ENCODE data around the gene KRTAP12-4. TPM values are rescaled to one million over a fixed set of nuclear protein-coding genes. Genes with fewer than 3 reads are reported as not detected.

The KRTAP12-4 gene, protein sequence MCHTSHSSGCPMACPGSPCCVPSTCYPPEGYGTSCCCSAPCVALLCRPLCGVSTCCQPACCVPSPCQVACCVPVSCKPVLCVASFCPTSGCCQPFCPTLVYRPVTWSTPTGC
- total RNA-seq = not detected

DNA sequence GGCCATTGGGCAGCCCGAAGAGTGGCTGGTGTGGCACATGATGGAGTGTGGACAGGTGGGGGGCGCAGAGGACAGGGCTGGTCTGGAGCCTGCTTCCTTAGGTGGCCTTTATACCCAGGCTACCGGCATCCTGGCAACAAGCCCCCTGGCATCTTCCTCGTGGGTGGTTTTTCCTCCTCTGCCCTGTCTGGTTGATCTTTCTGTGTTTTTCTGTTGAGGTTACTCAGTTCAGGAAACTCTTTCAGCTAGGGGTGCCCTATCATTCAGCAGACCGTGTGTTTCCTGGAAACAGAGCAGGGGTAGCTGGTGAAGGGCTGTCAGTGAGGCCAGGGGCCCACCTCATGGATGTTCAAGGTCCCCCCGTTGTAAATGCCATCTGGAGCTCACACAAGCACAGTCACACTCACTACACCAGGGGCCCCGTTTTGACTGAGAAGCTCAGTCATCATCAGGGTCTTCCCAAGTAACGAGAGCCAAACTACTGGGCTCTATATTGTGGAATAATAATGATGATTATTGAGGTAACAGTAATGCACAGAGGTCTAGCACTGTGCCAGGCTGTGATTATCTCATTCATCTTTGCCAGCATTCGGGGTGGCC lies at the start of gene KRTAP12-4:
KRTAP12-4 (minus strand) TSS at position 84 of the 600 bp plus-strand sequence; CDS start at position 39, 45 bp downstream.
- intact Hi-C loops (cut with DNase I; ENCODE audit: low total_unique reads) = no loop called here

DNA sequence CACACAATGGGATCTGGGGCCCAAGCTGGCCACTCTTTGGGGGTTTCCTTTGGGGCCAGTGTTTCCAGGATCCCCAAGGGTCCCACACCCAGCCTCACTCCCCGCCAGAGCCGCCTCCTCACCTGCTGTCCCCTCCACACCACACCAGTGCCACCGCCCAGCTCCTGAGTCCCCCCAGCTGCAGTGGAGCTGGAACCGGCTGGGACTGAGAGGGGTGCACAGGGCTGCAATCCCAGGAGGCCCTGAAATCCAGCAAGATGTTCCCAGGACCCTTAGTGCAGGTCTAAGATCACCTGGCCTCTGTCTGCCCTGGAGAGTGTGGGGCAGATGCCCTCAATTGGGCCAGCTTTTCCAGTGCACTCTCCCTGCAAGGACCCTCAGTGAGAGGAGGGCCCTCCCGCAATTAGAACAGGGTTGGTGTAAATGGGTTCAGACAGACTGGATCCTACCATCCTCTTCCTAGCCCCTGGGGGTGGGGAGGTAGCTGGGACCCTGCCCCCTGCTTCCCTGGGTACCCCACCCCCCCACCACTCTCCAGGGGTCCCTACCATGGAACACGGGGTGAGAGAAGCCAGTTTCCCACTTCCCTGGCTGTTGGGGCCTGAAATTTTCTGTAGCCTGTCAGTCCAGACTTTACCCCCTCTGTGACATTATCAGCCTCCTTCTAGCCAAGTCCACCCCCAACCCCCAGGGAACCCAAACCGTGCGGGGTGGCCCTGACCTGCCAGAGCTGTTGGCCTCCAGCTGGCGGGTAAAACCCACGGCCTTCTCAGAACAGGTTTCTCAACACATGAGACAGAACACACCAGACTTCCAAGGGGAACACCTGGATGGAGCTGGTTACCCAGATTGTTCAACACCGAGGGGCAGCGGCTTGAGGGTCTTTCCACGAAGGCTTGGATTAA lies 49.5 kb upstream of the KRTAP12-4 start:
- Histone ChIP-seq H3K4me3 (no peak overlapping the region), H3K27ac (no peak overlapping the region), H3K9me3 (peaks cover 0 to 5% of the 10 kb centered on the region in 2 donors), H3K27me3 (peaks cover 0 to 86% of the 10 kb centered on the region in 2 donors), H3K4me1 (no peaks in the 10 kb centered on the region), H3K36me3 (no peaks in the 10 kb centered on the region)
- TF ChIP-seq POLR2AphosphoS5 (IDR thresholded peaks at IDR 0.05) = no peak
- no peak for TF ChIP-seq POLR2A (IDR thresholded peaks at IDR 0.05)
- TF ChIP-seq, protein P1, sequence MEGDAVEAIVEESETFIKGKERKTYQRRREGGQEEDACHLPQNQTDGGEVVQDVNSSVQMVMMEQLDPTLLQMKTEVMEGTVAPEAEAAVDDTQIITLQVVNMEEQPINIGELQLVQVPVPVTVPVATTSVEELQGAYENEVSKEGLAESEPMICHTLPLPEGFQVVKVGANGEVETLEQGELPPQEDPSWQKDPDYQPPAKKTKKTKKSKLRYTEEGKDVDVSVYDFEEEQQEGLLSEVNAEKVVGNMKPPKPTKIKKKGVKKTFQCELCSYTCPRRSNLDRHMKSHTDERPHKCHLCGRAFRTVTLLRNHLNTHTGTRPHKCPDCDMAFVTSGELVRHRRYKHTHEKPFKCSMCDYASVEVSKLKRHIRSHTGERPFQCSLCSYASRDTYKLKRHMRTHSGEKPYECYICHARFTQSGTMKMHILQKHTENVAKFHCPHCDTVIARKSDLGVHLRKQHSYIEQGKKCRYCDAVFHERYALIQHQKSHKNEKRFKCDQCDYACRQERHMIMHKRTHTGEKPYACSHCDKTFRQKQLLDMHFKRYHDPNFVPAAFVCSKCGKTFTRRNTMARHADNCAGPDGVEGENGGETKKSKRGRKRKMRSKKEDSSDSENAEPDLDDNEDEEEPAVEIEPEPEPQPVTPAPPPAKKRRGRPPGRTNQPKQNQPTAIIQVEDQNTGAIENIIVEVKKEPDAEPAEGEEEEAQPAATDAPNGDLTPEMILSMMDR (IDR thresholded peaks at IDR 0.05) = no peak
- intact Hi-C loops (cut with DNase I; ENCODE audit: low total_unique reads) = no loop called here
- peak in 1 of 2 donors; percentile 3 for DNase-seq (ENCODE audit: low spot score in 2 of 2)

More for the DNA sequence above, at the start of gene KRTAP12-4:
- DNase-seq (ENCODE audit: low spot score in 2 of 2) = no peak
- Histone ChIP-seq H3K27ac (no peak within 1 kb of the TSS), H3K36me3 (no peaks in the 10 kb centered on the region), H3K9me3 (peaks cover 11 to 14% of the 10 kb centered on the region in 2 donors), H3K4me1 (no peaks in the 10 kb centered on the region), H3K4me3 (no peak within 1 kb of the TSS), H3K27me3 (peaks cover 0 to 10% of the 10 kb centered on the region in 2 donors)
- TF ChIP-seq POLR2AphosphoS5 (IDR thresholded peaks at IDR 0.05) (no peak), POLR2A (IDR thresholded peaks at IDR 0.05) (no peak)
- TF ChIP-seq, protein P1 (IDR thresholded peaks at IDR 0.05) = no peak

- peaks cover 0 to 5% of the 10 kb centered on the region in 2 donors for H3K9me3 ChIP-seq
- H3K4me3 ChIP-seq = no peak overlapping the region
- intact Hi-C loops (cut with DNase I; ENCODE audit: low total_unique reads) = no loop called here
- H3K4me1 ChIP-seq = no peaks in the 10 kb centered on the region
- H3K36me3 ChIP-seq = no peaks in the 10 kb centered on the region
- no peak for DNase-seq (ENCODE audit: low spot score in 2 of 2)
- H3K27me3 ChIP-seq = peaks cover 2 to 86% of the 10 kb centered on the region in 2 donors
- TF ChIP-seq POLR2A (IDR thresholded peaks at IDR 0.05) = no peak
- TF ChIP-seq, protein P1 (IDR thresholded peaks at IDR 0.05) = no peak
- TF ChIP-seq POLR2AphosphoS5 (IDR thresholded peaks at IDR 0.05) = no peak
- H3K27ac ChIP-seq = no peak overlapping the region
These were observed 48.7 kb upstream of the KRTAP12-4 start for GRCh38 chr21:44702973-44703730.

GRCh38 chr21:44702111-44702972 lies 47.9 kb upstream of the KRTAP12-4 start:
- TF ChIP-seq POLR2AphosphoS5 (IDR thresholded peaks at IDR 0.05) (no peak), POLR2A (IDR thresholded peaks at IDR 0.05) (no peak)
- TF ChIP-seq, protein P1 (IDR thresholded peaks at IDR 0.05) = no peak
- no peaks in the 10 kb centered on the region for H3K36me3 ChIP-seq
- peak in 1 of 2 donors; percentile 2 for DNase-seq (ENCODE audit: low spot score in 2 of 2)
- H3K4me1 ChIP-seq = no peaks in the 10 kb centered on the region
- peaks cover 0 to 5% of the 10 kb centered on the region in 2 donors for H3K9me3 ChIP-seq
- no peak overlapping the region for H3K27ac ChIP-seq
- intact Hi-C loops (cut with DNase I; ENCODE audit: low total_unique reads) = no loop called here
- H3K4me3 ChIP-seq = no peak overlapping the region
- H3K27me3 ChIP-seq = peaks cover 2 to 86% of the 10 kb centered on the region in 2 donors
